HG03097 (cell line): ENCODE data around the gene PIH1D1.

ENCODE experiments used
- ATAC-seq: cut with Tn5 transposase; IDR thresholded peaks from one replicate; pipeline ENCODE4 v1.9.1; 2021; ENCODE audit not compliant: unreplicated experiment, low FRiP score

Gene PIH1D1

DNA sequence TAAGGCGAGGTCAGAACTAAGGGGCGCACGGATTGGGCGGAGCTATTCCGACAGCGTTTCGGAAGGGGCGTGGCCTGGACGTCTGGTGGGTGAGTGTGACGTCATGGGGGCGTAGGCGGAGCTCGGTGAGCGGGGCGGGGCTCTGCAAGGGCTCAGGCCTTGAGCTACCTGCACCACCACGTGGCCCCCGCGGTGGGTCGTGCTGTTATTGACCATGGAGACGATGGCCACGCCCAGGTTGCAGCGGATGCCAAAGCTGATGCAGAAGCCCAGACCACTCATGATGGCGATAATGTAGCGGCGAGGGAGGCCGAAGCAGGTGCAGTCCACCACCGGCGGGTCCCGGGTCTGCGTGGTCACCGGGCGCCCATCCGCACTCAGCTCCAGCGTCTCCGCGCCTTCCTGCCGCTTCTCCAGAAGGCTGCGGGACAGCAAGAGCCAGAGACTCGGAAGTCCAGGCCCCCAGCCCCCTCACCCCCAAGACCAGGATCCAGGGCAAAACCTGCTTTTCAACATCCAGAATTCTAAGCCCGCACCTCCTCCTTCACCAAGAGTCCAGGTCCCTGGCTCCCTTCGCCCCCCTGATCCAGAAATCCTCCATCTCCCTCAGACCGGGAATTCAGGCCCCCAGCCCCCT lies 15.1 kb downstream of the PIH1D1 start:
- no peak for ATAC-seq

DNA sequence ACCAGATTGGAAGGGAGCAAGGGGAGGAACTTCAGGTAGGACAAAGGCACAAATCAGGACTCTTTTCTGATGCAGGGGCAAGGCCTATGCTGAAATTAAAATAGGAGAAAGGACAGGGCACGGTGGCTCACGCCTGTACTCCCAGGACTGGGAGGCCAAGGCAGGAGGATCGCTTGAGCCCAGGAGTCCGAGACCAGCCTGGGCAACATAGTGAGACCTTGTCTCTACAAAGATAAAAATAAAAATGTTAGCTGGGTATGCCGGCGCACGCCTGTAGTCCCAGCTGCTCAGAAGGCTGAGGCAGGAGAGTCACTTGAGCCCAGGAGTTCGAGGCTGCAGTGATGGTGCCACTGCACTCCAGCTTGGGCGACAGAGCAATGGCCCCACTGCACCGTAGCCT lies 15.9 kb downstream of the PIH1D1 start:
- ATAC-seq: no peak

DNA sequence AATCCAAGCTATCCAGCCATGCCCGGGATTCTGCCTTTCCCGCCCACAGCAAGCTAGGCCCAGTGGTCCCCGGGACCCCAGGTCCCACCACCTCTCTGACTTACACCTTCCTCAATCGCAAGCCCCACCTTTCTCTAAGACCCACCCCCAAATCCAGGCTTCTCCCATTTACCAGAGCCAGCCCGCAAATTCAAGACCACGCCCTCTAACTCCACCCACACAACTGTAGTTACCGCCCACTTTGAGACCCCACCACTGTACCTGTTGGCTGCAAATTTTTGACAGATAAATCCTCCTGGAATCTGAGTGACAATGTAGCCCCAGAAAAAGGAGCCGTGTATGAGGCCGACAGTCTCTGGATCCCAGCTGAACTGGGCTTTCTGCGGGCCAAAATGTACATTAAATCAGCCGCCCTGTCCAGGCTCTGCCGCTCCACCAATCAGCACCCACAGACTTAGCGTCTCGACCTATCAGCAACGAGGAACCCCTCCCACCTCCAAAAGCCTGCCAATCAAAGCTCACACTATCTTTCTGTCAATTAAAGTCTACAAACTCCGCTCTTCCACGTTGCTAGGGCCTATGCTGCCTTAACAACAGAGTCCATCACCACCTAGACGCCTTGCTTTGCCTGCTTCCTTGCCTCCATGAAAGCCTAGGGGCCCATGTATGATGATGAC lies 16.6 kb downstream of the PIH1D1 start:
- no peak for ATAC-seq

DNA sequence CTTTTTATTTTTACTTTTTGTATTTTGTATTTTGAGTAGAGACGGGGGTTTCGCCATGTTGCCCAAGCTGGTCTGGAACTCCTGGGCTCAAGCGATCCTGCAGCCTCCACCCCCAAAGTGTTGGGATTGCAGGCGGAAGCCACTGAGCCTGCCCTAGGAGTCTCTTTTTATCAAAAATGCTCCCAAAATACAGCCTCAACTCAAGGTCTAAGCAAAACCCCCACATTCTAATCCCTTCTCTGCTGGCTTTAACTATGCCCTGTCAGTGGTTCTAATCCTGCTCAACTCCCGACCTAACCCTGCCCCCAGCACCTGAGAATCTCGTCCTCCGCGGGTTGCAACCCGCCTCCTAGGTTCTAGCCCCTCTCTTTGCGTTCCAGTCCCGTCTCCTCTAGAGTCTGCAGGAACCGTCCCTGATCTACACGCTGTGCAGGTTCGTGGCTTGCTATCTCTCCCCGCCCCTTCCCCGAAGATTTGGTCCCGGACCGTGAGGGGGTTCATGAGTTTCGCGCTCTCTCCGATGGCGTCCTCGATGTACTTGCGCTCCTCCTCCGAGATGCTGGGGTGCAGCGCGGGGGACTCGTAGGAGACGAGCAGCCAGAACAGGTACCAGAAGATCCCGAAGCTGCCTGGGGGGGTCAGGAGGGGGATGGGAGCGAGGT lies 18.2 kb downstream of the PIH1D1 start:
- no peak for ATAC-seq

DNA sequence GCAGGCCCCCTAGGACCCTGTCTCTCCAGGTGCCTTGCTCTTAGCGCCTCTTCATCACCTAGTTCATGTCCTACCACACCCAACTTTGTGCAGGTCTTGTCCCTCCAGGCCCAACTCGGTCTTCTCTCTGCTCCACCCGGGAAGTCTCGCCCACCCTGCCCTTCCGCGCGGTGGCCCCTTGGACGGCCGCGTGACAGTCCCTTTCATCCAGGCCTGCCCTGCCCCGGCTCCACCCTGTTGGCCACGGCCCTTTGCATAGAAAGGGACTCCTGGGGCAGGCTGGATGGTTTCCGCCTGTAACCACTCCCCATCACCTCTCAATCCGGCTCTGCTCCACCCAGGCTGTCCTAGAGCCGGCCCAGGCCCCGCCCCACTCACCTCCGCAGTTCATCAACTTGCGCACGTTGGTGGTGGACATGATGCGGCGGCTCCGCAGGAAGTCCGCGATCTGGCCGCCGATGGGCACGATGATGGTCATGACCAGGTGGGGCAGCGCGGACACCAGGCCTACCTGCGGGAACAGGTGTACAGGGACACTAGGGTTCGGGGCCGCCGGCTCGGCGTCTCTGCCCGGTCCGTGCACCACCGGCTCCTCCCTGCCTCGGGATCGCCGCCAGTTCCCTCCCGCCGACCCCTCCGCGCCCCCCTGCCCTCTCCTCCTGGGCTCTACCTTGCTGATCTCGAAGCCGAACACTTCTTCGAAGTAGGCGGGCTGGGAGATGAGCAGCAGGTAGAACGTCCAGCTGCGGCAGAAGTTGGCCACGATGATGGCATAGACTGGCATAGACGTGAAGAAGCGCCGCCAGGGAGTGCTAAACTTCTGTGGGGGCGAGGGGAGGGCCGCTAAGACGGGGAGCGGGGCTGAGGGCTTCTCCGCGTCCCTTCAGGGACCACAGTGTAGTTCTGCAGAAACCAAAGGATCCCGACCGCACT lies 19.2 kb downstream of the PIH1D1 start:
- no peak for ATAC-seq

DNA sequence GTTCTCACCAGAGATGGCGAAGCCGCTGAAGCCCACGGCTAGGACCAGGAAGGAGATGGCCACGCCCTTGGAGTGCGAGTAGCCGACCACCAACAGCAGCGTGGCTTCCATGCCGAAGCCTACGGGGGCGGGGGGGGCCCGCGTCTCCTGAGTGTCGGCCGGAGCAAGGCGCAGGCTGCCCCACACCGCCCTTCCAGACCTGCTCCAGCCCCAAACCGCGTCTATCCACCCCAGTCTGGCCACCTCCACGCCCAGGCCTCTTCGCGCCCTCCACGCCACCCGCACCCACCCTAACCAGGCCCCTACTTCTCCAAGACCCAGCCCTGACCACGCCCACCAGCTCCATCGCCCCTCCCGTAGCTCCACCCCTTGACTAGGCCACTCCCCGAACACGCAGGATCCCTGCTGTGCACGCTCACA lies 20.3 kb downstream of the PIH1D1 start:
- no peak for ATAC-seq

DNA sequence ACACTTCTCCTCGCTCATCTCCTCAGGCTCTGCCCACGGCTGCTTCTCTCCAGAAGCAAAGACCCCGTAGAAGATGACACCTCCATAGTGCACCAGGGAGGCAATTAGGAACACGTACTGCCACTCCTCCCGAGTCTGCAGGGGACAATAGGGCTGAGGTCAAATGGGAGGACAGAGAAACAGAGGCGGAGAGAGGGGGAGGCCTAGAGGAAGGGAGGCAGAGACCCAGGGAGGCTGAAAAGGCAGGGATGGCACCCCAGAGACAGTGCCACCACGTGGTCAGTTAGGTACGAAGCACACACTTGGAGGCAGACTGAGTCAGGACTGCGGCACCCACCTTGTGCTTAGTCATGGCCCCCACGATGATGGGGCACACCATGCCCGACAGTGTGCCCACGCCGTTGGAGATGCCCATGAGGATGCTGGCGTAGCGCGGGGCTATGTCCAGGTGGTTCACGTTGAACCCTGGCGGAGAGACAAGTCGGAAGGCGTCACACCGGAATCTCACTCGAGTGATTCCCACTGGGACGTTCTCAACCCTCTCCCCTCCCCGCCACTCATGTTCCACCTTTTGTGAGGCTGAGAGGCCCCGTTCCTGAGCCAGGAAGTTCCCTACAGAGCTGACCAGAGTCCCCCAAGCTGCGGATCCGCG lies 20.8 kb downstream of the PIH1D1 start:
- ATAC-seq: no peak

DNA sequence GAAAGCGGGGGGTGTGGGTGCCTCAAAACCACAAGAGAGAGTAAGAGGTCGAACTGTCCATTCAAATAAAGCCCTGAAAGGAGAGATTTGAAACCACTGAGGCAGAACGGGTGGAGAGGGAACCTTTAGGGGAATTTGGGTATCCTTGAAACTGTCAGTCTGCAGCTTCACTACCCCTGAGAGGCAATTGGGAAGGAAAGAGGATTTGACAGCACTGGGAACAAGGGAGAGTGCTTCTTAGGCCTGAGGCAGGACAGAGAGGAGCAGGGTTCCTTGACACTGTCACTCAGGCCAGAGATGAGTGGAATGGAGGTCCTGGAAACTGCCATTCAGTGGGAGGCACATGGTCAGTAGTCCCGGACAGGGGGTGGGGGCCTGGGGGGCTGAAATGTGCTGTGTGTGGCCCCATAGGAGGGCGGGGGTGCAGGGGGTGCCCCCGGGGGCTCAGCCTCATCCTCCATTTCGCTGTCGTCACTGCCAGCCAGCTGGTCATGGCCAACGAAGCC lies 21.4 kb downstream of the PIH1D1 start:
- ATAC-seq: no peak

DNA sequence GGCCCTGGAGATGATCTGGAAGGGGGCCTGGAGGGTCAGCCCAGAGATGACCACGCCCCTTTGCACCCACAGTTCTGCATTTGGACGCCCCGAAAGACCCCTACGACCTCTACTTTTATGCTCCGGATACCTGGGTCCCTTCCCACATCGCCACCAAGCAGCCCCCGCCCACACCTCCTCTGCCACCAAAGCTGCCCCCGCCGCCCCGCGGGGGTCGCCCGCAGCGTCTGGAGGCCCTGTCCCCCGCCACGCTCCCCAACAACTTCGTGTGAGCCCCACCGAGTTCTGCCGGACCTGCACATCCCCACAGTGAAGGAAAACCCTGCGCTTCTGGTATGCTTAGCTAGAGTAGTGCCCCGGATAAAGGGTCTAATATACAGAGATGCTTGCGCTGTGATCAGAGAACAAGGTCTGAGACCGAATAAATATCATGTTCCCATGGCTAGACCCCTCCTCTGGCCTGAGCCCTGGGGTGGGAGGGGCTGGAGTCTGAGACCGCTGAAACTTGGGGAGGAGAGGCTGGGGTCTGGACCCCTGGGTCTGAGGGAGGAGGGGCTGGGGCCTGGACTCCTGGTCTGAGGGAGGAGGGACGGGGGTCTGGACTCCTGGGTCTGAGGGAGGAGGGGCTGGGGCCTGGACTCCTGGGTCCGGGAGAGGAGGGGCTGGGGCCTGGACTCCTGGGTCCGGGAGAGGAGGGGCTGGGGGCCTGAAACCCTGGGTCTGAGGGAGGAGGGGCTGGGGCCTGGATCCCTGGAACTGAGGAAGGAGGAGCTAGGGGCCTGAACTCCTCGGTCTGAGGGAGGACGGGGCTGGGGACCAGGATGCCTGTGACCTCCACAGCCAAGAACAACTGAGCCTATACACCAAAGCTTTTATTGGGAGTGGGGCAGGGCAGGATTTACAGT lies 22.8 kb downstream of the PIH1D1 start:
- no peak for ATAC-seq

DNA sequence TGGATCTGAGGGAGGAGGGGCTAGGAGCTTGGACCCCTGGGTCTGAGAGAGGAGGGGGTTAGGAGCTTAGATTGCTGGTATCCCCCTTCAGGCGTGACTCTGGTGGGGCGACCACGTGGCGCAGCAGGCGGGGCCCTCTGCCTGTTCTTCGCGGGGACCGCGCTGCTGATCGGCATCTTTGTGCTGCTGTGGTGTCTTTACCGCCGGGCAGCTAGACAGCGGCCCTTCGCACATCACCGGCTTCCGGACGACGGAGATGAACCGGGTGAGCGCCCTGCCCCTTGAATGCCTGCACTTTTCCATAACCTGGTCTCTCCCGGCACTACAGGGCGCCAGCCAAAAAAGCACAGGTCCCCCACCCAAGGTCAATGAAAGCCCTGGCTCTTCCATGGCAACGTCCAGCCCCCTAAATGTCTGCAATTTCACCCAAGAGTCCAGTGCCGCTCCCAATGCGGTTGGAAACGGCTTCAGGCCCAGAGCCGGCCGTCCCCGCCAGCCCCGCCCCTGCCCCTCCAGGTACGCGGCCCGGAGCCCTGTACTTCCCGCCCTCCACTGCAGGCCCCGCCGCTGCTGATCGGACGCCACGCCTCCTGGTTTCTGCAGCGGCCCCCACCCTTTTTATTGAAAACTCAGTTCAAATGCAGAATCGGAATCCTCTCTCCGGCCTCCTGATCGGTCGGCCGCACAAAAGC lies 23.6 kb downstream of the PIH1D1 start:
- ATAC-seq: no peak

DNA sequence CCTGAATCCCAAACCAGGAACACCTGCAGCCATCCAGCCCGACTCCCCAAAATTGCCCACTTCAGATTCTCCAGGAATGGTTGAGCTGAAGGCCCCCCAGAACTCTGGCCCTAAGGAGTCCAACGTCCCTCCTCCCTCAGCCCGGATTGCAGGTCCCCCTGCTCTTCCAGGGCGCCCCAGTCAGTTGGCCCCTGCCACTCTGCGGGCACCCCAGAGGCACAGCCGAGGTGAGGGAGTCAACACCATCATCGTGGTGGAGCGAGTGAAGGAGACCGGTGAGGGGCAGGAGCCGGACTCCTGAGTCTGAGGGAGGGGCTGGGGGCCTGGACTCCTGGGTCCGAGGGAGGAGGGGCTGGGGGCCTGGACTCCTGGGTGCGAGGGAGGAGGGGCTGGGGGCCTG lies 24.3 kb downstream of the PIH1D1 start:
- no peak for ATAC-seq

DNA sequence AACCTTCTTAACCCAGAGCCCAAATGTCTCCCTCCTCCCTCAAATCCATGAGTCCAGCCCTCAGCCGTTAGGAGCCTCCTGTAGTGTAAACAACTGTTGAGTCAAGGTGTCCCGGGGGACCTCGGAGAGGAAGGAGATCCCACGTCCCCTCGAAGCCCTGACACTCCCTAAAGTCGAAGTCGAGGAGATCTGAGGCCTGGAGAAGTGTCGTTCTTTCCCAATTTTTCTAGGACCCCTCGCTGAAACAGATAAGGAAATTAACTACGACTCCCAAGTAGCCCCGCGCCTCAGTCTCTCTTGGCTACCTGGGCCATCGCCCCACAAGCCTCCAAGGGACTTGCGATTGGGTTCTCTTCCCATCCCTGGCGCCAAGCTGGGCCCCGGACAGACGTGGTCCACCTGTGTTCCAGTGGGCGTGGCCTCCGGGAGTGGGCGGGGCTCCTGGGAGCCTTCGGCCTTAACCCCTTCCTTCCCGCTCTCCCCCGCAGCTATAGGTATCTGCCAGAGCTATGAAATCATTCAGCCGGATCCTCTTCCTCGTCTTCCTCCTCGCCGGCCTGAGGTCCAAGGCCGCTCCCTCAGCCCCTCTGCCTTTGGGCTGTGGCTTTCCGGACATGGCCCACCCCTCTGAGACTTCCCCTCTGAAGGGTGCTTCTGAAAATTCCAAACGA lies 25.6 kb downstream of the PIH1D1 start:
- no peak for ATAC-seq

DNA sequence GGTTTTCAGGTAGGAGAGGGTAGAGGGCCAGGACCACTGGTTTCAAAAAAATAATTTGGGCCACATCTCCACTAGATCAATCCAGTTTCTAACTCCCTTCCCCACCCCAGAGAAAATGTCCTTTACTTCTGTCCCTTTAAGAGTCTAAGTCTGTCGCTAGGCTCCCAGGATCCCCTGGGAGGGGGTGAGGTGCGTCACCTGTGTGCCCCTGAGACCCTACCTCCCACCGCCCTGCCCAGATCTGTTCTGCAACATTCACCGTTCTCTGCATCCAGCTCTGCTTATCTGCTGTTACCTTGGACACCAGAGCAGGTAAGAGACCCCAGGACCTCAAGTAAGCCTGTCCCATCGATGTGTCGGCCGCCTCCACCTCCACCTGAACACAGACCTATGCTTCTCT lies 26.4 kb downstream of the PIH1D1 start, which contains the start of gene GFY:
Gene GFY, plus strand, starts transcription at position 211 of the 400 bp plus-strand sequence. CDS start 1,043 bp downstream, outside the sequence.
- ATAC-seq: no peak

DNA sequence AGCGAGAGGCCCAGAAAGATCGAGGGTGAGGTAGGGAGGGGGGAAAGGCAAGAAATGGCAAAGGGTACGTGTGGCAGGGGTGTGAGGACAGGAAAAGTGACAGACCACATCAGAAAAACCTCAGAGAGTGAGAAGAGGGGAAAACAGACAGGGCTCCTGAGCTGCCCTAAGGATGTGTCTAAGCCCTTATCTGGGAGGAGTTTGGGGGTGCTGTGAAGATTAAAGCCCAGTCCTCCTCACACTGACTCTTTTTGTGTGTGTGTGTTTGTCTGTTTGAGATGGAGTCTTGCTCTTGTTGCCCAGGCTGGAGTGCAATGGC lies 27.7 kb downstream of the PIH1D1 start:
- no peak for ATAC-seq

DNA sequence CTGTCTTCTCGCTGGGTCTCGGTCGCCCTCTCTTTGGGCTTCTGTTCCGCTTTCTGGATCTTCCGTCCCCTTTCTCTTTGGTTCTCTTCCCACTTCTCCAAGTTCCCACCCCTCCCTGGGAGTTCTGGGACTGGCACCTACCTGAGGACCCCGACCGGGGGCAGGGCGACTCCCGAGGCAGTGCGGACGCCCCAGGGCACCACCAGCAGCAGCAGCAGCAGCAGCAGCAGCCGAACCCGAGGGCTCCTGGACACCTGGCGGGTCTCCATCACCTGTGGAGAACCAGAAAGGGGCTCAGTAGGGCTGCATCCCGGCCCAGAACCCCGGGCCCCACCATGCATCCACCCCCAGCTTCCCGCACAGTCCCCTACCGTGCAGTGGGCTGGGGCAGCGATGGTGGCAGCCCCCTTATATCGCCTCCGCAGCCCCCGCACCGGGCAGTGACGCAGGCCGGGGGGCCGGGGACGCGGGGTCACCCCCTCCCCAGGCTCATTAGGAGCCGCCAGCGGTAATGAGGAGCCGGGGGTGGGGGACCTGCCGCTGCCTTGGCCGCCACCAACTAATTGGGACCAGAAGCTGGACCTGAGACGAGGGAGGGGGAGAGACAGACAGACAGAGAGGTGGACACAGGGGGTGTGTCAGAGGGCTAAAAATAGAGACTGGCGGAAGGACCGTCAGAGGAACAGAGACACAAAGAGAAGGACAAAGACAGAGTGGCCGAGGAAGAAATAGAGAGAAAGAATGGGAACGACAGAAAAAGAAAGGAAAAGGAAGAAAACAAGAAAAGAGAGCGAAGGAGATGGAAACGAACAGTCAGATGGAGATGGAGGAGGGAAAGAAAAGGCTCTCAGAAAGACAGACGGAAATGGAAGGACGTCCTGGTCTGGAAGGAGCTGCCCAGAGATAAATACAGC lies 28.3 kb downstream of the PIH1D1 start, which contains the start of gene PTH2:
Gene PTH2, minus strand, starts transcription at position 371 of the 914 bp plus-strand sequence. Its CDS starts 102 bp downstream, at position 269.
- no peak for ATAC-seq

DNA sequence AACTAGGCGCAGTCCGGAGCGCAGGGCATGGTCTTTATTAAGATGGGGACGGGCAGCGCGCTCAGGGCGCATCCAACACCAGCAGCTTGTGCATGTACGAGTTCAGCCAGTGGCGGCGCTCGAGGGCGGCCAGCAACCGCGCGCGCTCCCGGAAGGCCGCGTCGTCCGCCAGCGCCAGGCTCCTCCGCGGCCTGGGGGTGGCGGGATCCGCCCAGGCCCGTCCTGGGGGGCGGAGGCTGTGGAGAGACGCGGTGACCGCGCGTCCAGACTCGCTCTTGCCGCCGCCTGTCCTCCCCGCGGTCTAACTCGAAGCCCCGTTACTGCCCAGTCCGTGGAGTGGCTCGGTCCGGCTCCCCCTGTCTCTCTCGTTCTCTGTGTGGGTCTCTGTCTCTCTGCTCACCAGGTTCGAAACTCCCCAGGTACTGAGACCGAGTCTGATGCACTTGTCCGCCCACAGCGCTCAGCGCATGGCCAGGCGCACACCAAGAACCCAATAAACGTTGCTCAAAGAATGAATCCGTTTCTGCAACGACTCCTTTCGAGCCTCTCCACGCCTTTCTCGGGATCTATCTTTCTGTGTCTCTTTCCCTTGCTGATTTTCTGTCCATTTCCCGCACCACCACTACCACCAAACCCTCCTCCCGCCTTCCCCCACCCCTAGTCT lies 29.1 kb downstream of the PIH1D1 start:
- no peak for ATAC-seq

DNA sequence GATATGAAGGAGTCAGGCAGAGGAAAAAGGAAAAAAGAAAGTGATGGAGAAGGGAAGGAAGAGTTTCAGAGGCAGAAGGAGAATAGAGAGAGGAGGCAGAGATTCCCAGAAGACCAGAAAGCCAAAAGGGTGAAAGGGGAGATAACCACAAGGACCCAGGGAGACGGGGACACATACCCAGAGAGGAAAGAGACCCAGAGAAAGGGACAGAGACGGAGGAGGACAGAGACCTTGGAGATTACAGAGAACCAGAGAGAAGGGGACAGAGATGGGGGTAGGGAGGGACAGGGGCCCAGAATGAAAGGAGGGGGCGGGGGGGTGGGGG lies 29.8 kb downstream of the PIH1D1 start:
- ATAC-seq: no peak
